ENCODE data around the gene PUS1. TPM values are rescaled to one million over a fixed set of nuclear protein-coding genes. Genes with fewer than 3 reads are reported as not detected.

Gene PUS1
- total RNA-seq, 6 experiments from 2014 or later, result 14.7 to 23.1 (median 17.7) TPM

- Histone ChIP-seq H3K9me3 (no peaks in the 10 kb centered on the region), H3K36me3 (peaks cover 0 to 81% (median 29%) of the 10 kb centered on the region in 4 donors), H3K4me1 (no peaks in the 10 kb centered on the region), H3K27ac (no peak overlapping the region), H3K27me3 (no peaks in the 10 kb centered on the region), H3K4me3 (no peak overlapping the region)
- TF ChIP-seq, protein P1, sequence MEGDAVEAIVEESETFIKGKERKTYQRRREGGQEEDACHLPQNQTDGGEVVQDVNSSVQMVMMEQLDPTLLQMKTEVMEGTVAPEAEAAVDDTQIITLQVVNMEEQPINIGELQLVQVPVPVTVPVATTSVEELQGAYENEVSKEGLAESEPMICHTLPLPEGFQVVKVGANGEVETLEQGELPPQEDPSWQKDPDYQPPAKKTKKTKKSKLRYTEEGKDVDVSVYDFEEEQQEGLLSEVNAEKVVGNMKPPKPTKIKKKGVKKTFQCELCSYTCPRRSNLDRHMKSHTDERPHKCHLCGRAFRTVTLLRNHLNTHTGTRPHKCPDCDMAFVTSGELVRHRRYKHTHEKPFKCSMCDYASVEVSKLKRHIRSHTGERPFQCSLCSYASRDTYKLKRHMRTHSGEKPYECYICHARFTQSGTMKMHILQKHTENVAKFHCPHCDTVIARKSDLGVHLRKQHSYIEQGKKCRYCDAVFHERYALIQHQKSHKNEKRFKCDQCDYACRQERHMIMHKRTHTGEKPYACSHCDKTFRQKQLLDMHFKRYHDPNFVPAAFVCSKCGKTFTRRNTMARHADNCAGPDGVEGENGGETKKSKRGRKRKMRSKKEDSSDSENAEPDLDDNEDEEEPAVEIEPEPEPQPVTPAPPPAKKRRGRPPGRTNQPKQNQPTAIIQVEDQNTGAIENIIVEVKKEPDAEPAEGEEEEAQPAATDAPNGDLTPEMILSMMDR (IDR thresholded peaks at IDR 0.05), result no peak
- no peak for TF ChIP-seq POLR2A (IDR thresholded peaks at IDR 0.05)
- ATAC-seq (no peak), DNase-seq (peak in 1 of 3 donors; percentile 25)
- intact Hi-C loops (cut with DNase I), result no loop called here
- 90% methylated on average over 15 of the region's 24 CpGs for WGBS (ENCODE audit: insufficient coverage, low coverage, low lambda C conversion rate, missing lambda C conversion rate)
Observed at GRCh38 chr12:131990066-131990979, 61.2 kb downstream of the PUS1 start.

DNA sequence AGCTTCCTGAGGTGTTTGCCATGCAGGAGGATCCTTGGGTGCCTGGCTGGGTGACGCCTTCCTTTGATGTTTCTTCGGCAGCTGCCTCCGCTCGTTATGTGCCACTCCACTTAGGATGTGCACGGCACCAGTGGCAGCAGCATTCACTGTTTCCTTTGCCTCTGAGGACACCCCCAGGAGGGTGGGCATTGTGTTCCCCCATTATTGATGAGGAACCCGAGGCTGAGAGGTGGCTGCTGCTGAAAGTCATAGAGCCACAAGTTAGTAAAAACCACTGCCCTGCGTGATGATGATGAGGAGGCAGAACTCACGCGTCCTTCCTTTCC, 61.9 kb downstream of the PUS1 start:
- H3K27ac ChIP-seq, result no peak overlapping the region
- H3K9me3 ChIP-seq, result no peaks in the 10 kb centered on the region
- no peak overlapping the region for H3K4me3 ChIP-seq
- intact Hi-C loops (cut with DNase I), result no loop called here
- H3K4me1 ChIP-seq, result no peaks in the 10 kb centered on the region
- peaks cover 0 to 80% (median 29%) of the 10 kb centered on the region in 4 donors for H3K36me3 ChIP-seq
- H3K27me3 ChIP-seq, result no peaks in the 10 kb centered on the region
- no peak for ATAC-seq
- TF ChIP-seq, protein P1 (IDR thresholded peaks at IDR 0.05), result no peak
- no peak for TF ChIP-seq POLR2A (IDR thresholded peaks at IDR 0.05)
- 43% methylated on average over 1 of the region's 9 CpGs for WGBS (ENCODE audit: insufficient coverage, low coverage, low lambda C conversion rate, missing lambda C conversion rate)
- DNase-seq, result peak in 1 of 3 donors; percentile 18

DNA sequence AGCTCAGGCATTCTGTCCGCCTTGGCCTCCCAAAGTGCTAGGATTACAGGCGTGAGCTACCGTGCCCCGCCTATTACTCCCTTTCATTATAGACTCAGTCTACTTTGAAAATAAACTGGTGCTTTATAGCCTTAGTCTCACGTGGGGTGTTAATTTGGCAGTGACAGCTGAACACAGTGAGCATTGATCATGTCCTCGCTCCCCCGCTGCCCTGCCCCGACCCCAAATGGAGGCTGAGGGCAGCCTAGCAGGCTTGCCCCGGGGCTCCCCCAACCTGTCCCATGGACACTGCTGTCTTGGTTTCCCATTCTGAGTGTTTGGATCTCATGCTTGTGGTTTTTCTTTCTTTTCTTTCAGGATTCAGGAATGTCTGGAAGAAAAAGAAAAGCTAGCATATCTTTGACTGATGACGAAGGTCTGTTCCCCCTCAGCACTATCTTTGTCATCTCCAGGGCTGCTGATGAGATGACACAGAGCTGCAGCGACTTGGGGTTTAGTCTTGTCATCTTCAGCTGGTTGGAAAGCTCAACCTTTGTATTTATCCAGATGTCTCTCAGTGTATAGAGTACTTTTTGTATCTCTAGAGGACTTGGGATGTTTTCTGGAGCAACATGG, 62.8 kb downstream of the PUS1 start:
- ATAC-seq, result no peak
- WGBS (ENCODE audit: insufficient coverage, low coverage, low lambda C conversion rate, missing lambda C conversion rate), result 87% methylated on average over 10 of the region's 11 CpGs

DNA sequence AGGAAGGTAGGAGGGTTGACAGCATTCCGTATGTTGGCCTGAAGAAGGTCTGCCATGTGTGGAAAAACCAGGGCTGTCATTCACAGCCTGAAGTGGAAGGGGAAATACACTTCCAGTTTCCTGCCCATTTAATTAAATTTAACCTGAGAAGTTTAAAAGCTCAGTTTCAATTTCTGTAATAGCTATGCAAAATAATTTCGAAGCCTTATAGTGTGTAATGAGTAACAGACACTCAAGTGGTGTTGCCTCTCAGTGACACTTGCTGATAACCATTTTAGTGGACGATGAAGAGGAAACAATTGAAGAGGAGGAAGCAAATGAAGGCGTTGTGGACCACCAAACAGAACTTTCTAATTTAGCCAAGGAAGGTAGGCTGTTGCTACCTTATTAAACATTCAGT, 65.5 kb downstream of the PUS1 start:
- H3K27ac ChIP-seq, result no peak overlapping the region
- TF ChIP-seq POLR2A (IDR thresholded peaks at IDR 0.05), result no peak
- TF ChIP-seq, protein P1 (IDR thresholded peaks at IDR 0.05), result no peak
- intact Hi-C loops (cut with DNase I), result no loop called here
- no peaks in the 10 kb centered on the region for H3K4me1 ChIP-seq
- peaks cover 0 to 58% (median 19%) of the 10 kb centered on the region in 4 donors for H3K36me3 ChIP-seq
- H3K4me3 ChIP-seq, result no peak overlapping the region
- 67% methylated on average over 3 of the region's 4 CpGs for WGBS (ENCODE audit: insufficient coverage, low coverage, low lambda C conversion rate, missing lambda C conversion rate)
- no peak for DNase-seq
- no peak for ATAC-seq
- no peaks in the 10 kb centered on the region for H3K9me3 ChIP-seq
- no peaks in the 10 kb centered on the region for H3K27me3 ChIP-seq

More for the DNA sequence above, 62.8 kb downstream of the PUS1 start:
- H3K36me3 ChIP-seq, result peaks cover 0 to 73% (median 26%) of the 10 kb centered on the region in 4 donors
- H3K9me3 ChIP-seq, result no peaks in the 10 kb centered on the region
- no peak overlapping the region for H3K4me3 ChIP-seq
- no peaks in the 10 kb centered on the region for H3K4me1 ChIP-seq
- no peak overlapping the region for H3K27ac ChIP-seq
- no peaks in the 10 kb centered on the region for H3K27me3 ChIP-seq
- intact Hi-C loops (cut with DNase I), result no loop called here
- TF ChIP-seq, protein P1 (IDR thresholded peaks at IDR 0.05), result no peak
- no peak for TF ChIP-seq POLR2A (IDR thresholded peaks at IDR 0.05)
- DNase-seq, result peak in 1 of 3 donors; percentile 26

Small RNAs within 50 kb of the gene (small RNA-seq; reads per million reads assigned to genes)
- 0 reads per million in 2 experiments for gene AC131009.3

Other genes with a start within 250 kb of the PUS1 start
- gene SFSWAP, start 218.2 kb upstream of the PUS1 start, total RNA-seq, result 10 to 100 TPM in 5 of 6 experiments, 1 to 10 TPM in 1; 9.8 to 20.2 (median 13.1) TPM
- gene MMP17, start 100.9 kb upstream of the PUS1 start, total RNA-seq, result 1 to 10 TPM in 2 of 6 experiments, under 1 TPM in 4; 0.58 to 3.9 (median 0.73) TPM
- gene ULK1, start 34.7 kb upstream of the PUS1 start, total RNA-seq, result 10 to 100 TPM; 14.5 to 39.0 (median 20.5) TPM
- gene EP400, start 20.7 kb downstream of the PUS1 start, total RNA-seq, result 10 to 100 TPM; 10.9 to 16.3 (median 13.3) TPM
- 1 to 10 TPM; 4.2 to 9.0 (median 5.2) TPM for gene DDX51, start 215.0 kb downstream of the PUS1 start, total RNA-seq
- gene NOC4L, start 215.2 kb downstream of the PUS1 start, total RNA-seq, result 1 to 10 TPM; 7.4 to 9.7 (median 8.3) TPM

All from right lobe of liver (tissue), 6 donors.